ENCODE results near the gene SLC16A4.

The SLC16A4 gene

GRCh38 chr1:110430901-110431300, 40.1 kb upstream of the SLC16A4 start:
- no peak for DNase-seq (ENCODE audit: low read depth)
- no peak overlapping the region for H3K4me3 ChIP-seq (ENCODE audit: control insufficient read depth, low read depth, low read length)
- no peak for TF ChIP-seq CTCF (conservative IDR thresholded peaks at IDR 0.05; ENCODE audit: control insufficient read depth, insufficient read depth, low read depth, low read length)

- TF ChIP-seq CTCF (conservative IDR thresholded peaks at IDR 0.05; ENCODE audit: control insufficient read depth, insufficient read depth, low read depth, low read length): no peak
- no peak overlapping the region for H3K4me3 ChIP-seq (ENCODE audit: control insufficient read depth, low read depth, low read length)
- no peak for DNase-seq (ENCODE audit: low read depth)
Measured at GRCh38 chr1:110430366-110430765, 39.5 kb upstream of the SLC16A4 start.

GRCh38 chr1:110428946-110429345, 38.1 kb upstream of the SLC16A4 start:
- no peak for DNase-seq (ENCODE audit: low read depth)
- TF ChIP-seq CTCF (conservative IDR thresholded peaks at IDR 0.05; ENCODE audit: control insufficient read depth, insufficient read depth, low read depth, low read length): no peak
- no peak overlapping the region for H3K4me3 ChIP-seq (ENCODE audit: control insufficient read depth, low read depth, low read length)

- TF ChIP-seq CTCF (conservative IDR thresholded peaks at IDR 0.05; ENCODE audit: control insufficient read depth, insufficient read depth, low read depth, low read length): no peak
- DNase-seq (ENCODE audit: low read depth): no peak
- H3K4me3 ChIP-seq (ENCODE audit: control insufficient read depth, low read depth, low read length): no peak overlapping the region
Measured at GRCh38 chr1:110426854-110427253, 36.0 kb upstream of the SLC16A4 start.

GRCh38 chr1:110425612-110426152, 34.9 kb upstream of the SLC16A4 start:
- TF ChIP-seq CTCF (conservative IDR thresholded peaks at IDR 0.05; ENCODE audit: control insufficient read depth, insufficient read depth, low read depth, low read length): no peak
- DNase-seq (ENCODE audit: low read depth): no peak
- no peak overlapping the region for H3K4me3 ChIP-seq (ENCODE audit: control insufficient read depth, low read depth, low read length)

- TF ChIP-seq CTCF (conservative IDR thresholded peaks at IDR 0.05; ENCODE audit: control insufficient read depth, insufficient read depth, low read depth, low read length): no peak
- no peak overlapping the region for H3K4me3 ChIP-seq (ENCODE audit: control insufficient read depth, low read depth, low read length)
- DNase-seq (ENCODE audit: low read depth): peak; percentile 60
Measured at GRCh38 chr1:110424699-110425611, 34.1 kb upstream of the SLC16A4 start.
